Measurements from ENCODE around the gene DPP10. TPM values are rescaled to one million over a fixed set of nuclear protein-coding genes. Genes with fewer than 3 reads are reported as not detected.

The DPP10 gene
- total RNA-seq, 1 donor from 2014 or later, result 1.1 TPM

DNA sequence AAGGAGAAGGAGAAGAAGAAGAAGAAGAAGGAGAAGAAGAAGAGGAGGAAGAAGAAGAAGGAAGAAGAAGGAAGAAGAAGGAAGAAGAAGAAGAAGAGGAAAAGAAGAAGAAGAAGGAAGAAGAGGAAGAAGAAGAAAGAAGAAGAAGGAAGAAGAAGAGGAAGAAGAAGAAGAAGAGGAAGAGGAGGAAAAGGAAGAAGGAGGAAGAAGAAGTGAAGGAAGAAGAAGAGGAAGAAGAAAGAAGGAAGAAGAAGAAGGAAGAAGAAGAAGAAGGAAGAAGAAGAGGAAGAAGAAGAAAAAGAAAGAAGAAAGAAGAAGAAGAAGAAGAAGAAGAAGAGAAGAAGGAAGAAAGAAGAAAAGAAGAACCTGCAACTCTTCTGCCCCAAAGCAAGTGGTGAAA lies 942.0 kb downstream of the DPP10 start:
- no peak overlapping the region for H3K27ac ChIP-seq (ENCODE audit: low read depth, low read length)
- H3K4me3 Mint-ChIP-seq (ENCODE audit: unreplicated experiment), result no peak overlapping the region
- peaks cover 2% of the 10 kb centered on the region for H3K36me3 Mint-ChIP-seq (ENCODE audit: low read depth, unreplicated experiment)
- H3K79me2 ChIP-seq (ENCODE audit: insufficient read depth, low read length), result no peaks in the 10 kb centered on the region
- H3K4me3 ChIP-seq (ENCODE audit: insufficient read depth, low read depth, low read length), result no peak overlapping the region
- peaks cover 2% of the 10 kb centered on the region for H3K9me3 ChIP-seq (ENCODE audit: insufficient read depth, low read depth, low read length)
- no peak overlapping the region for H2AFZ ChIP-seq (ENCODE audit: low read depth, low read length)
- H3K27me3 Mint-ChIP-seq (ENCODE audit: low read depth, unreplicated experiment), result no peaks in the 10 kb centered on the region
- H3K27me3 ChIP-seq (ENCODE audit: insufficient read depth, low read length), result no peaks in the 10 kb centered on the region
- FAIRE-seq, result no peak
- no peak overlapping the region for H3K27ac Mint-ChIP-seq (ENCODE audit: unreplicated experiment)
- TF ChIP-seq CTCF (IDR thresholded peaks at IDR 0.05; ENCODE audit: insufficient read depth, low read depth, low read length) (no peak), EZH2 (IDR thresholded peaks at IDR 0.05; ENCODE audit: insufficient read depth, low read length) (no peak)
- no peaks in the 10 kb centered on the region for H3K4me1 ChIP-seq (ENCODE audit: insufficient read depth, low read length)
- H3K9ac ChIP-seq (ENCODE audit: low read length), result no peak overlapping the region
- no peaks in the 10 kb centered on the region for H4K20me1 ChIP-seq (ENCODE audit: insufficient read depth, low read length)
- H3K4me1 Mint-ChIP-seq (ENCODE audit: low read depth, unreplicated experiment), result no peaks in the 10 kb centered on the region
- peaks cover 22% of the 10 kb centered on the region for H3K9me3 Mint-ChIP-seq (ENCODE audit: unreplicated experiment)
- H3K36me3 ChIP-seq (ENCODE audit: insufficient read depth, low read length), result no peaks in the 10 kb centered on the region
- H3K4me2 ChIP-seq (ENCODE audit: low read length), result no peak overlapping the region
- no peak for DNase-seq (ENCODE audit: low read depth)

DNA sequence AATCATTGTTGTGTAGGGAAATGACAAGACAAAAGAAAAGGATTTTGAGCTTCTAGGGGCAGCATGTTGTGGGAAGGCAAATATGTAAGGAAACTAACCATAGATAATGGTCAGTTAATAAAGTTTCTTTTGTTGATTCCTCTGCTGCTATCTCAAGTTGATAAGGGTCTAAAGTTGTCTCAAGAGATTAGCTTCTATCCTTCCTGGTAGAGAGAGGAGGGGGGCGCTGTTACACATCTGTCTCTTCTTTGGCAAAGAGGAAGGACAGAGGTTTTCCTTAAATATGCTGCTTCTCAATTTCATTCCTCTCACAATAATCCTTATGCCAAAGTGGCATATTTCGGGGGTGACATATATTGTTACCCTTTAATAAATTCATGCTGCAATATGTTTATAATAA lies 944.0 kb downstream of the DPP10 start:
- Mint-ChIP-seq H3K4me3 (ENCODE audit: unreplicated experiment) (no peak overlapping the region), H3K4me1 (ENCODE audit: low read depth, unreplicated experiment) (no peaks in the 10 kb centered on the region), H3K9me3 (ENCODE audit: unreplicated experiment) (peaks cover 16% of the 10 kb centered on the region), H3K27ac (ENCODE audit: unreplicated experiment) (no peak overlapping the region), H3K36me3 (ENCODE audit: low read depth, unreplicated experiment) (peaks cover 2% of the 10 kb centered on the region), H3K27me3 (ENCODE audit: low read depth, unreplicated experiment) (no peaks in the 10 kb centered on the region)
- Histone ChIP-seq H2AFZ (ENCODE audit: low read depth, low read length) (no peak overlapping the region), H3K4me3 (ENCODE audit: insufficient read depth, low read depth, low read length) (no peak overlapping the region), H3K36me3 (ENCODE audit: insufficient read depth, low read length) (no peaks in the 10 kb centered on the region), H3K9me3 (ENCODE audit: insufficient read depth, low read depth, low read length) (peaks cover 2% of the 10 kb centered on the region), H3K9ac (ENCODE audit: low read length) (no peak overlapping the region), H3K4me1 (ENCODE audit: insufficient read depth, low read length) (no peaks in the 10 kb centered on the region), H3K4me2 (ENCODE audit: low read length) (no peak overlapping the region), H4K20me1 (ENCODE audit: insufficient read depth, low read length) (no peaks in the 10 kb centered on the region), H3K27ac (ENCODE audit: low read depth, low read length) (no peak overlapping the region), H3K27me3 (ENCODE audit: insufficient read depth, low read length) (no peaks in the 10 kb centered on the region), H3K79me2 (ENCODE audit: insufficient read depth, low read length) (no peaks in the 10 kb centered on the region)
- DNase-seq (ENCODE audit: low read depth) (no peak), FAIRE-seq (no peak)
- TF ChIP-seq CTCF (IDR thresholded peaks at IDR 0.05; ENCODE audit: insufficient read depth, low read depth, low read length) (no peak), EZH2 (IDR thresholded peaks at IDR 0.05; ENCODE audit: insufficient read depth, low read length) (no peak)

- DNase-seq (ENCODE audit: low read depth), result no peak
- Mint-ChIP-seq H3K9me3 (ENCODE audit: unreplicated experiment) (peaks cover 7% of the 10 kb centered on the region), H3K27me3 (ENCODE audit: low read depth, unreplicated experiment) (no peaks in the 10 kb centered on the region), H3K4me3 (ENCODE audit: unreplicated experiment) (no peak overlapping the region), H3K36me3 (ENCODE audit: low read depth, unreplicated experiment) (no peaks in the 10 kb centered on the region), H3K27ac (ENCODE audit: unreplicated experiment) (no peak overlapping the region), H3K4me1 (ENCODE audit: low read depth, unreplicated experiment) (no peaks in the 10 kb centered on the region)
- TF ChIP-seq CTCF (IDR thresholded peaks at IDR 0.05; ENCODE audit: insufficient read depth, low read depth, low read length), result no peak
- no peak for TF ChIP-seq EZH2 (IDR thresholded peaks at IDR 0.05; ENCODE audit: insufficient read depth, low read length)
- H3K9me3 ChIP-seq (ENCODE audit: insufficient read depth, low read depth, low read length), result peaks cover 2% of the 10 kb centered on the region
- no peak for FAIRE-seq
- no peaks in the 10 kb centered on the region for H3K36me3 ChIP-seq (ENCODE audit: insufficient read depth, low read length)
- no peak overlapping the region for H2AFZ ChIP-seq (ENCODE audit: low read depth, low read length)
- H3K27ac ChIP-seq (ENCODE audit: low read depth, low read length), result no peak overlapping the region
- no peaks in the 10 kb centered on the region for H4K20me1 ChIP-seq (ENCODE audit: insufficient read depth, low read length)
- H3K79me2 ChIP-seq (ENCODE audit: insufficient read depth, low read length), result no peaks in the 10 kb centered on the region
- H3K4me2 ChIP-seq (ENCODE audit: low read length), result no peak overlapping the region
- H3K27me3 ChIP-seq (ENCODE audit: insufficient read depth, low read length), result no peaks in the 10 kb centered on the region
- H3K4me1 ChIP-seq (ENCODE audit: insufficient read depth, low read length), result no peaks in the 10 kb centered on the region
- H3K4me3 ChIP-seq (ENCODE audit: insufficient read depth, low read depth, low read length), result no peak overlapping the region
- no peak overlapping the region for H3K9ac ChIP-seq (ENCODE audit: low read length)
Measured at GRCh38 chr2:115389024-115389423, 946.6 kb downstream of the DPP10 start.
